ES-I3 (cell line): Measurements from ENCODE around the gene PAX7.
"Not testable (repeated sequence)": the region's sequence is repeated elsewhere in the genome, so short reads cannot be mapped to it uniquely, and the experiment has no call there.

Experiments used
- H3K36me3 ChIP-seq: 2 replicates; pipeline ENCODE4 v1.6.1; 2013; ENCODE audit warnings: mild to moderate bottlenecking, low read length, control low read depth, moderate library complexity; ENCODE audit not compliant: insufficient read depth
- H3K4me1 ChIP-seq: 2 replicates; pipeline ENCODE4 v1.6.1; 2013; ENCODE audit warnings: mild to moderate bottlenecking, control low read depth, low read length; ENCODE audit not compliant: insufficient read depth
- H3K9ac ChIP-seq: 2 replicates; pipeline ENCODE4 v1.6.1; 2013; ENCODE audit warnings: low read depth, mild to moderate bottlenecking, low read length, moderate library complexity
- H3K9me3 ChIP-seq: 2 replicates; pipeline ENCODE4 v1.6.1; 2013; ENCODE audit warnings: mild to moderate bottlenecking, low read length, moderate library complexity; ENCODE audit not compliant: control insufficient read depth, insufficient read depth

The PAX7 gene

GRCh38 chr1:18738126-18738525, 107.5 kb downstream of the PAX7 start:
- no peak overlapping the region for H3K9ac ChIP-seq
- no peaks in the 10 kb centered on the region for H3K36me3 ChIP-seq
- H3K4me1 ChIP-seq, result no peaks in the 10 kb centered on the region
- H3K9me3 ChIP-seq, result no peaks in the 10 kb centered on the region

GRCh38 chr1:18738617-18739016, 108.0 kb downstream of the PAX7 start:
- Histone ChIP-seq H3K9me3 (no peaks in the 10 kb centered on the region), H3K4me1 (no peaks in the 10 kb centered on the region), H3K9ac (no peak overlapping the region), H3K36me3 (no peaks in the 10 kb centered on the region)

- no peaks in the 10 kb centered on the region for H3K4me1 ChIP-seq
- H3K36me3 ChIP-seq, result no peaks in the 10 kb centered on the region
- H3K9ac ChIP-seq, result no peak overlapping the region
- no peaks in the 10 kb centered on the region for H3K9me3 ChIP-seq
Observed at GRCh38 chr1:18739408-18739807, 108.8 kb downstream of the PAX7 start.

- Histone ChIP-seq H3K9ac (no peak overlapping the region), H3K36me3 (no peaks in the 10 kb centered on the region), H3K9me3 (no peaks in the 10 kb centered on the region)
Observed at GRCh38 chr1:18739897-18740296, 109.3 kb downstream of the PAX7 start.

GRCh38 chr1:18740617-18741016, 110.0 kb downstream of the PAX7 start:
- Histone ChIP-seq H3K36me3 (no peaks in the 10 kb centered on the region), H3K9ac (no peak overlapping the region), H3K9me3 (no peaks in the 10 kb centered on the region), H3K4me1 (no peaks in the 10 kb centered on the region)

More at GRCh38 chr1:18739897-18740296, 109.3 kb downstream of the PAX7 start:
- H3K4me1 ChIP-seq, result no peaks in the 10 kb centered on the region

- H3K4me1 ChIP-seq, result no peaks in the 10 kb centered on the region
- no peaks in the 10 kb centered on the region for H3K9me3 ChIP-seq
- no peaks in the 10 kb centered on the region for H3K36me3 ChIP-seq
- no peak overlapping the region for H3K9ac ChIP-seq
Observed at GRCh38 chr1:18743233-18743632, 112.6 kb downstream of the PAX7 start.

- not testable (repeated sequence) for H3K36me3 ChIP-seq
Observed at GRCh38 chr1:18744381-18744780, 113.7 kb downstream of the PAX7 start.

GRCh38 chr1:18746981-18747380, 116.3 kb downstream of the PAX7 start:
- H3K9ac ChIP-seq, result no peak overlapping the region
- H3K4me1 ChIP-seq, result no peaks in the 10 kb centered on the region
- no peaks in the 10 kb centered on the region for H3K36me3 ChIP-seq
- H3K9me3 ChIP-seq, result no peaks in the 10 kb centered on the region

More at GRCh38 chr1:18744381-18744780, 113.7 kb downstream of the PAX7 start:
- H3K4me1 ChIP-seq, H3K9me3 ChIP-seq, H3K9ac ChIP-seq: not testable (repeated sequence)

- Histone ChIP-seq H3K4me1 (no peaks in the 10 kb centered on the region), H3K36me3 (no peaks in the 10 kb centered on the region), H3K9me3 (no peaks in the 10 kb centered on the region), H3K9ac (no peak overlapping the region)
Observed at GRCh38 chr1:18747671-18748070, 117.0 kb downstream of the PAX7 start.

GRCh38 chr1:18748435-18748834, 117.8 kb downstream of the PAX7 start:
- H3K36me3 ChIP-seq, result no peaks in the 10 kb centered on the region

GRCh38 chr1:18749569-18749968, 118.9 kb downstream of the PAX7 start:
- H3K9ac ChIP-seq, result no peak overlapping the region
- no peaks in the 10 kb centered on the region for H3K9me3 ChIP-seq
- no peaks in the 10 kb centered on the region for H3K4me1 ChIP-seq
- no peaks in the 10 kb centered on the region for H3K36me3 ChIP-seq

More at GRCh38 chr1:18748435-18748834, 117.8 kb downstream of the PAX7 start:
- Histone ChIP-seq H3K9me3 (no peaks in the 10 kb centered on the region), H3K4me1 (no peaks in the 10 kb centered on the region), H3K9ac (no peak overlapping the region)

GRCh38 chr1:18750600-18750999, 120.0 kb downstream of the PAX7 start:
- H3K36me3 ChIP-seq, result no peaks in the 10 kb centered on the region
- no peaks in the 10 kb centered on the region for H3K9me3 ChIP-seq
- H3K9ac ChIP-seq, result no peak overlapping the region
- H3K4me1 ChIP-seq, result no peaks in the 10 kb centered on the region

GRCh38 chr1:18751425-18751824, 120.8 kb downstream of the PAX7 start:
- Histone ChIP-seq H3K36me3 (no peaks in the 10 kb centered on the region), H3K4me1 (no peaks in the 10 kb centered on the region), H3K9me3 (no peaks in the 10 kb centered on the region), H3K9ac (no peak overlapping the region)

- Histone ChIP-seq H3K4me1 (no peaks in the 10 kb centered on the region), H3K36me3 (no peaks in the 10 kb centered on the region), H3K9me3 (no peaks in the 10 kb centered on the region), H3K9ac (no peak overlapping the region)
Observed at GRCh38 chr1:18752409-18752808, 121.8 kb downstream of the PAX7 start.

GRCh38 chr1:18760156-18760555, 129.5 kb downstream of the PAX7 start:
- Histone ChIP-seq H3K9me3 (no peaks in the 10 kb centered on the region; the same call in 1 of the 2 replicates), H3K4me1 (no peaks in the 10 kb centered on the region), H3K9ac (no peak overlapping the region), H3K36me3 (no peaks in the 10 kb centered on the region)
